Upper lobe of left lung (tissue), 6 donors: Measurements from ENCODE around the gene NDUFC1. TPM values are rescaled to one million over a fixed set of nuclear protein-coding genes. Genes with fewer than 3 reads are reported as not detected.

ENCODE experiments used
- ATAC-seq, 2 donors: fragments of 200-7000 bp; cut with Tn5 transposase; one replicate each; pipeline ENCODE4 v1.9.1; 2022; ENCODE audit warnings: mild to moderate bottlenecking in 2 of 2, moderate library complexity in 2 of 2; ENCODE audit not compliant: low FRiP score in 2 of 2
- DNase-seq, 2 donors: peaks; one replicate each; pipeline ENCODE4 v3.0.0-alpha.2; 2019 to 2020
- H3K27ac ChIP-seq, 4 donors: fragments of 200-600 bp; sonication (generic); one replicate each; pipeline ENCODE4 v1.5.1; 2016 to 2019
- H3K27me3 ChIP-seq, 4 donors: fragments of 200-600 bp; sonication (generic); one replicate each; pipeline ENCODE4 v1.5.1; 2017 to 2019
- H3K36me3 ChIP-seq, 4 donors: fragments of 200-600 bp; sonication (generic); one replicate each; pipeline ENCODE4 v1.5.1; 2016 to 2019
- H3K4me1 ChIP-seq, 4 donors: fragments of 200-600 bp; sonication (generic); one replicate each; pipeline ENCODE4 v1.5.1; 2018 to 2019
- H3K4me3 ChIP-seq, 4 donors: fragments of 200-600 bp; sonication (generic); one replicate each; pipeline ENCODE4 v1.5.1; 2017 to 2019; ENCODE audit warnings: mild to moderate bottlenecking in 2 of 4, moderate library complexity in 1 of 4
- H3K9me3 ChIP-seq, 4 donors: fragments of 200-600 bp; sonication (generic); one replicate each; pipeline ENCODE4 v1.5.1; 2018 to 2019
- CTCF ChIP-seq, 6 experiments: fragments of 450-650 bp in 4 of 6; fragments of 200-600 bp in 2 of 6; sonication (generic) in 2 of 6; IDR thresholded peaks; one replicate each; pipeline ENCODE4 v1.5.1; 2016 to 2019; ENCODE audit warnings: antibody characterized with exemption in 6 of 6
- EP300 ChIP-seq, 4 donors: sonication (generic); formaldehyde crosslinking; IDR thresholded peaks; one replicate each; pipeline ENCODE4 v1.5.1; 2017; ENCODE audit warnings: antibody characterized with exemption in 4 of 4, control low read depth in 2 of 4
- POLR2A ChIP-seq, 4 donors: fragments of 450-650 bp; IDR thresholded peaks; one replicate each; pipeline ENCODE4 v1.5.1; 2016 to 2017; ENCODE audit warnings: antibody characterized with exemption in 4 of 4, mild to moderate bottlenecking in 2 of 4
- POLR2AphosphoS5 ChIP-seq, 2 donors: sonication (generic); formaldehyde crosslinking; IDR thresholded peaks; one replicate each; pipeline ENCODE4 v1.5.1; 2017; ENCODE audit warnings: antibody characterized with exemption in 2 of 2
- WGBS, 2 donors: methylation state at CpG; one replicate each; pipeline ENCODE4 v1.1.5; 2017 to 2018; 5-methylcytosine and 5-hydroxymethylcytosine counted together
- total RNA-seq, 6 donors: library from RNA; depleted of rRNA in 4 of 6; stranded (reverse); fragments of >200 nt in 4 of 6; gene quantifications; one replicate each; pipeline versions ENCODE4 v1.1.0 to v1.2.1, GENCODE V29; 2016 to 2021
- donor health status: DM: no; HTN: no; CAD: no; lungs with moderate emphysema.
- donor health status: DM: no; HTN: yes; CAD: no; lungs with severe emphysema.

NDUFC1 gene
- total RNA-seq, 6 donors from 2014 or later, result 17.9 to 49.2 (median 34.6) TPM

- peak overlapping the region; percentile 74 to 95 (median 88) for H3K27ac ChIP-seq
- ATAC-seq (peak; percentile 98 to 99), DNase-seq (peak; percentile 98 to 99)
- 0 to 1% methylated on average over 31 to 42 of the region's 51 CpGs for WGBS, 2 donors
- H3K4me3 ChIP-seq, result peak overlapping the region; percentile 54 to 76 (median 71)
- TF ChIP-seq POLR2AphosphoS5 (IDR thresholded peaks at IDR 0.05) (peak; percentile 63 to 70), CTCF (IDR thresholded peaks at IDR 0.05) (peak; percentile 93 to 97 (median 96)), EP300 (IDR thresholded peaks at IDR 0.05) (peak in 1 of 4 donors; percentile 16), POLR2A (IDR thresholded peaks at IDR 0.05) (peak in 2 of 4 donors; percentile 64 to 65)
- no peaks in the 10 kb centered on the region for H3K27me3 ChIP-seq
- H3K4me1 ChIP-seq, result peaks cover 22 to 33% (median 26%) of the 10 kb centered on the region in 4 donors
- no peaks in the 10 kb centered on the region for H3K9me3 ChIP-seq
- H3K36me3 ChIP-seq, result peaks cover 0 to 31% (median 18%) of the 10 kb centered on the region in 4 donors
These were observed 6.9 kb downstream of the NDUFC1 start for GRCh38 chr4:139295206-139295941.

- Histone ChIP-seq H3K4me1 (no peaks in the 10 kb centered on the region), H3K36me3 (peaks cover 0 to 30% (median 8%) of the 10 kb centered on the region in 4 donors), H3K27me3 (no peaks in the 10 kb centered on the region), H3K4me3 (no peak overlapping the region), H3K27ac (no peak overlapping the region), H3K9me3 (peaks cover 0 to 6% (median 0%) of the 10 kb centered on the region in 4 donors)
- no peak for TF ChIP-seq POLR2AphosphoS5 (IDR thresholded peaks at IDR 0.05)
- no peak for TF ChIP-seq CTCF (IDR thresholded peaks at IDR 0.05)
- TF ChIP-seq POLR2A (IDR thresholded peaks at IDR 0.05), result no peak
- TF ChIP-seq EP300 (IDR thresholded peaks at IDR 0.05), result no peak
- no peak for ATAC-seq
- 95 to 98% methylated on average over 7 of the region's 7 CpGs for WGBS, 2 donors
- no peak for DNase-seq
These were observed 16.0 kb downstream of the NDUFC1 start for GRCh38 chr4:139286186-139286698.

DNA sequence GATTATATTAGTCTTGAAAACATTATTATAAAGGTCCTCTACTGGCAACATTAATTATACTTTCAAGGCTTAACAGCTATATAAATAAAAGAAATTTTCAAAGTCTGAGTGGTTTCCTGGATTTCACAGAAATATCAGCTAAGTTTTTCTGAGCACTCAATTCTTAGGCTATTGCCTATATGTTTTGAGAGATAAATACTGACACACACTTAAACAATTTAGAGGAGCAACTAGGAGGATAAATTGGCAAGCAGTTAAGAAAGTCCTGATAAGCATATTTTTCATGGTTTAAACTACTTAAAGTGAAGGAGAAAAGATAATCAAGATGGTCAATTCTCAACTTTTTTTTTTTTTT, 19.6 kb downstream of the NDUFC1 start:
- Histone ChIP-seq H3K4me1 (peaks cover 7 to 18% (median 13%) of the 10 kb centered on the region in 4 donors), H3K36me3 (no peaks in the 10 kb centered on the region), H3K4me3 (no peak overlapping the region), H3K27ac (no peak overlapping the region), H3K9me3 (peaks cover 0 to 6% (median 0%) of the 10 kb centered on the region in 4 donors), H3K27me3 (peaks cover 0 to 21% (median 6%) of the 10 kb centered on the region in 4 donors)
- no peak for ATAC-seq
- TF ChIP-seq EP300 (IDR thresholded peaks at IDR 0.05) (no peak), POLR2A (IDR thresholded peaks at IDR 0.05) (no peak), POLR2AphosphoS5 (IDR thresholded peaks at IDR 0.05) (no peak), CTCF (IDR thresholded peaks at IDR 0.05) (no peak)
- DNase-seq, result no peak

DNA sequence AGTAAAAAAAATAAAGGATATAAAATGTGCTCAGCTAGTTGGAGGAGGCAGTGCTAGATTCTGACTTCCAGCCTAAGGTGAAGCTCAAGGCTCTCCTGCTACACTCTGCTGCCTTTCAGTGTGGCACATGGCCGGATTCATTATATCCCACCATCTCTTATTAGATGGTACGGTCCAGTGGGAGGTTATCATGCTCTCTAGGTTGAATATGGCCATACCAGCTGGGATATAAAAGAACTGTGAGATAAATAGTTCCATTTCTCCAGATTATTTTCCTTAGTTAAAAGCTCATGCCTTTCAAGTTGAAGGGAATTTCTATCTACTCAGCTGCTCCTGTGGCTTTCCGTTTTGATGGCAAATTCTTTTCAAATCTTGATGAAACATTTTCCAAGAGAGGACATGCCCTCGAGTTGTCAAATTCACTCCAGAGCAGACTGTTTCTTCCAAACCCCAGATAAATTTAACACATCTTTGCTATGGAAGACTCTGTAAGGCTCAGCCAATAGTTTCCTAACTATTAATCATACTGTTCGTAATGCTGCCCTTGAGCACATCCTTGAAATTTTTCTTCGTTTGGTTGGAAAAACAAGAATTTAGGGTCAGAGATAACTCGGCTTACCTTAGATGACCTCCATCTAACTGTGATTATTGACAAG, 20.1 kb downstream of the NDUFC1 start:
- Histone ChIP-seq H3K36me3 (no peaks in the 10 kb centered on the region), H3K4me1 (peaks cover 7 to 18% (median 13%) of the 10 kb centered on the region in 4 donors), H3K4me3 (no peak overlapping the region), H3K27ac (no peak overlapping the region), H3K27me3 (peaks cover 0 to 22% (median 6%) of the 10 kb centered on the region in 4 donors), H3K9me3 (peaks cover 0 to 6% (median 0%) of the 10 kb centered on the region in 4 donors)
- ATAC-seq (no peak), DNase-seq (no peak)
- WGBS, 2 donors, result 72 to 80% methylated on average over 7 of the region's 7 CpGs
- no peak for TF ChIP-seq POLR2A (IDR thresholded peaks at IDR 0.05)
- no peak for TF ChIP-seq EP300 (IDR thresholded peaks at IDR 0.05)
- no peak for TF ChIP-seq POLR2AphosphoS5 (IDR thresholded peaks at IDR 0.05)
- no peak for TF ChIP-seq CTCF (IDR thresholded peaks at IDR 0.05)
